OCI-LY3 (cell line): ENCODE results near the gene CLCN1.

Experiments
- H2AFZ ChIP-seq: fragments of 200-600, 300-600 bp; shearing (Covaris generic); 2 replicates; pipeline ENCODE4 v1.6.0; 2014; ENCODE audit warnings: antibody characterized with exemption, low read depth, low read length
- H3K27ac ChIP-seq: fragments of 200-600, 300-600 bp; sonication (generic); 2 replicates; pipeline ENCODE4 v1.5.1; 2014; ENCODE audit warnings: mild to moderate bottlenecking, low read length, moderate library complexity, mixed read lengths
- H3K27me3 ChIP-seq: fragments of 200-600, 300-600 bp; sonication (generic); 2 replicates; pipeline ENCODE4 v1.6.1; 2014; ENCODE audit warnings: low read depth, low read length, mixed read lengths
- H3K36me3 ChIP-seq: fragments of 200-600, 300-600 bp; sonication (generic); replicated peaks from 2 replicates; pipeline ENCODE3; 2014; ENCODE audit warnings: low read depth, low read length, mixed read lengths
- H3K4me1 ChIP-seq: fragments of 300-600, 200-600 bp; sonication (generic); 2 replicates; pipeline ENCODE4 v1.6.1; 2014; ENCODE audit warnings: low read length, mixed read lengths
- H3K4me2 ChIP-seq: fragments of 200-600, 300-600 bp; sonication (generic); 2 replicates; pipeline ENCODE4 v1.6.1; 2014; ENCODE audit warnings: low read length, mixed read lengths
- H3K4me3 ChIP-seq: fragments of 300-600, 200-600 bp; sonication (generic); 2 replicates; pipeline ENCODE4 v1.5.1; 2014; ENCODE audit warnings: antibody characterized with exemption, mild to moderate bottlenecking, low read length, moderate library complexity
- H3K79me2 ChIP-seq: fragments of 300-600, 200-600 bp; shearing (Covaris generic); 2 replicates; pipeline ENCODE4 v1.6.1; 2014; ENCODE audit warnings: mild to moderate bottlenecking, low read length, mixed read lengths
- H3K9ac ChIP-seq: fragments of 300-600, 200-600 bp; shearing (Covaris generic); 2 replicates; pipeline ENCODE4 v1.6.0; 2014; ENCODE audit warnings: mild to moderate bottlenecking, low read length, moderate library complexity
- H3K9me3 ChIP-seq: fragments of 200-600, 300-600 bp; shearing (Covaris generic); 2 replicates; pipeline ENCODE4 v1.6.1; 2014; ENCODE audit warnings: low read length, mixed read lengths; ENCODE audit not compliant: insufficient read depth
- H4K20me1 ChIP-seq: fragments of 200-600, 300-600 bp; sonication (generic); 2 replicates; pipeline ENCODE4 v1.6.1; 2016; ENCODE audit warnings: low read length, mixed read lengths; ENCODE audit not compliant: insufficient read depth
- CTCF ChIP-seq: fragments of 200-600, 300-600 bp; sonication (generic); IDR thresholded peaks from 2 replicates; pipeline ENCODE4 v1.5.1; 2014; ENCODE audit warnings: antibody characterized with exemption, low read length, low read depth
- EZH2phosphoT487 ChIP-seq: fragments of 200-600 bp; shearing (Covaris generic); IDR thresholded peaks from 2 replicates; pipeline ENCODE4 v1.6.1; 2018; ENCODE audit warnings: antibody characterized with exemption, mixed run types, low read depth

Gene CLCN1

GRCh38 chr7:143304938-143305337 lies 11.0 kb upstream of the CLCN1 start:
- Histone ChIP-seq H4K20me1 (peaks cover 5% of the 10 kb centered on the region; the same call in 1 of the 2 replicates), H3K27ac (no peak overlapping the region), H3K9me3 (no peaks in the 10 kb centered on the region), H3K27me3 (no peaks in the 10 kb centered on the region), H3K79me2 (no peaks in the 10 kb centered on the region), H3K9ac (no peak overlapping the region), H2AFZ (no peak overlapping the region), H3K4me3 (no peak overlapping the region), H3K4me1 (peaks cover 7% of the 10 kb centered on the region), H3K36me3 (peaks cover 81% of the 10 kb centered on the region), H3K4me2 (no peak overlapping the region)
- TF ChIP-seq CTCF: no peak

DNA sequence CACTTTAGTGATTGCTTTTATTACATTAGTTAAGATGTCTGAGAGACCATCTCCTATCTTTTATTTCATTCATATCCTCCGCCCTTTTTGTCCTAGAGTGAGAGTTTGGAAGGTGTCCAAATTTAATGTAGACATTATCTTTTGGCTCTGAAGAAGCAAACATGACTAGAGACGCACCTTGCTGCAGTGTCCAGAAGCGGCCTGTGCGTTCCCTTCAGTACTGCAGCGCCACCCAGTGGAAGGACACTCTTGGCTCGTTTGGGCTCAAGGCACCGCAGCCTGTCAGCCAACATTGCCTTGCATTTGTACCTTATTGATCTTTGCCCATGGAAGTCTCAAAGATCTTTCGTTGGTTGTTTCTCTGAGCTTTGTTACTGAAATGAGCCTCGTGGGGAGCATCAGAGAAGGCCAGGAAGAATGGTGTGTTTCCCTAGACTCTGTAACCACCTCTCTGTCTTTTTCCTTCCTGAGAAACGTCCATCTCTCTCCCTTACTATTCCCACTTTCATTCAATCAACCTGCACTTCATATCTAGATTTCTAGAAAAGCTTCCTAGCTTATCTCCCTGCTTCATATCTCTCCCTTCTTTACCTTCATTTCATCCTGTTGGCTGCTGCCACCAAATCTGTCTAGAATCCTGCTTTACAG lies 10.4 kb upstream of the CLCN1 start:
- TF ChIP-seq EZH2phosphoT487 (no peak), CTCF (peak; percentile 75)
- H3K27me3 ChIP-seq: no peaks in the 10 kb centered on the region
- peaks cover 7% of the 10 kb centered on the region for H3K4me1 ChIP-seq
- H3K9ac ChIP-seq: no peak overlapping the region
- H3K9me3 ChIP-seq: no peaks in the 10 kb centered on the region
- peaks cover 5% of the 10 kb centered on the region; the same call in 1 of the 2 replicates for H4K20me1 ChIP-seq
- no peak overlapping the region for H2AFZ ChIP-seq
- H3K27ac ChIP-seq: no peak overlapping the region
- H3K4me2 ChIP-seq: no peak overlapping the region
- H3K4me3 ChIP-seq: no peak overlapping the region
- H3K36me3 ChIP-seq: peaks cover 75% of the 10 kb centered on the region
- no peaks in the 10 kb centered on the region for H3K79me2 ChIP-seq

GRCh38 chr7:143308632-143309031 lies 7.3 kb upstream of the CLCN1 start:
- H3K9ac ChIP-seq: no peak overlapping the region
- peaks cover 53% of the 10 kb centered on the region for H3K36me3 ChIP-seq
- no peak overlapping the region for H2AFZ ChIP-seq
- no peak overlapping the region for H3K4me2 ChIP-seq
- H4K20me1 ChIP-seq: peaks cover 5% of the 10 kb centered on the region; the same call in 1 of the 2 replicates
- H3K27me3 ChIP-seq: no peaks in the 10 kb centered on the region
- H3K4me1 ChIP-seq: peaks cover 7% of the 10 kb centered on the region
- no peak overlapping the region for H3K27ac ChIP-seq
- TF ChIP-seq CTCF (no peak), EZH2phosphoT487 (no peak)
- H3K4me3 ChIP-seq: no peak overlapping the region
- H3K79me2 ChIP-seq: no peaks in the 10 kb centered on the region
- no peaks in the 10 kb centered on the region for H3K9me3 ChIP-seq

GRCh38 chr7:143314127-143314526 lies 1.8 kb upstream of the CLCN1 start:
- no peak overlapping the region for H3K27ac ChIP-seq
- peaks cover 20% of the 10 kb centered on the region for H3K4me1 ChIP-seq
- 0 out of 2 replicates have a peak, but pooled peaks cover 4% of the 10 kb centered on the region for H3K27me3 ChIP-seq
- H2AFZ ChIP-seq: no peak overlapping the region
- H3K79me2 ChIP-seq: no peaks in the 10 kb centered on the region
- no peak overlapping the region for H3K4me2 ChIP-seq
- no peak for TF ChIP-seq EZH2phosphoT487
- H4K20me1 ChIP-seq: no peaks in the 10 kb centered on the region
- H3K9ac ChIP-seq: no peak overlapping the region
- H3K9me3 ChIP-seq: no peaks in the 10 kb centered on the region
- no peak overlapping the region for H3K4me3 ChIP-seq
- peaks cover 8% of the 10 kb centered on the region for H3K36me3 ChIP-seq
